GM10847 (cell line): ENCODE data around the gene CDH13.

Experiments
- POLR2A ChIP-seq: IDR thresholded peaks from 2 replicates; pipeline ENCODE4 v1.6.1; 2011; ENCODE audit not compliant: insufficient read length; ENCODE audit errors: extremely low read depth

CDH13 gene

GRCh38 chr16:83768986-83769385, 1142.2 kb downstream of the CDH13 start:
- no peak for TF ChIP-seq POLR2A

- TF ChIP-seq POLR2A = no peak
Measured at GRCh38 chr16:83769397-83770008, 1142.7 kb downstream of the CDH13 start.

- TF ChIP-seq POLR2A = no peak
Measured at GRCh38 chr16:83771306-83771942, 1144.7 kb downstream of the CDH13 start.

GRCh38 chr16:83772806-83773205, 1146.0 kb downstream of the CDH13 start:
- TF ChIP-seq POLR2A = no peak

GRCh38 chr16:83774066-83774465, 1147.3 kb downstream of the CDH13 start:
- TF ChIP-seq POLR2A = no peak

- TF ChIP-seq POLR2A = no peak
Measured at GRCh38 chr16:83776944-83777343, 1150.2 kb downstream of the CDH13 start.

GRCh38 chr16:83779886-83780285, 1153.1 kb downstream of the CDH13 start:
- no peak for TF ChIP-seq POLR2A

GRCh38 chr16:83785455-83785854, 1158.7 kb downstream of the CDH13 start:
- no peak for TF ChIP-seq POLR2A

- no peak for TF ChIP-seq POLR2A
Measured at GRCh38 chr16:83789642-83790401, 1163.1 kb downstream of the CDH13 start.

- no peak for TF ChIP-seq POLR2A
Measured at GRCh38 chr16:83791916-83792315, 1165.1 kb downstream of the CDH13 start.

- TF ChIP-seq POLR2A = no peak
Measured at GRCh38 chr16:83792391-83792790, 1165.6 kb downstream of the CDH13 start.

GRCh38 chr16:83793179-83793578, 1166.4 kb downstream of the CDH13 start:
- TF ChIP-seq POLR2A = no peak

- no peak for TF ChIP-seq POLR2A
Measured at GRCh38 chr16:83794860-83795554, 1168.2 kb downstream of the CDH13 start.

GRCh38 chr16:83797013-83797412, 1170.2 kb downstream of the CDH13 start:
- TF ChIP-seq POLR2A = no peak

GRCh38 chr16:83799336-83799735, 1172.6 kb downstream of the CDH13 start:
- TF ChIP-seq POLR2A = no peak

- TF ChIP-seq POLR2A = no peak
Measured at GRCh38 chr16:83802135-83802534, 1175.4 kb downstream of the CDH13 start.
